Neural crest cell (in vitro differentiated cells): ENCODE measurements around the gene NHP2. TPM values are rescaled to one million over a fixed set of nuclear protein-coding genes. Genes with fewer than 3 reads are reported as not detected.

Experiments
- DNase-seq: peaks from one replicate; pipeline ENCODE4 v3.0.0; 2021; ENCODE audit warnings: low read depth, mixed read lengths, low spot score
- H3K27ac Mint-ChIP-seq: one replicate; pipeline ENCODE4 v1.8.0; 2021; ENCODE audit warnings: mild to moderate bottlenecking, mixed read lengths; ENCODE audit not compliant: unreplicated experiment
- H3K27me3 Mint-ChIP-seq: 2 replicates; pipeline ENCODE4 v1.8.0; 2021; ENCODE audit warnings: low read depth, mild to moderate bottlenecking, mixed read lengths
- H3K36me3 Mint-ChIP-seq: 2 replicates; pipeline ENCODE4 v1.8.0; 2021; ENCODE audit warnings: low read depth, mild to moderate bottlenecking, mixed read lengths
- H3K4me1 Mint-ChIP-seq: 2 replicates; pipeline ENCODE4 v1.8.0; 2021; ENCODE audit warnings: mixed read lengths
- H3K4me3 Mint-ChIP-seq: one replicate; pipeline ENCODE4 v1.8.0; 2021; ENCODE audit warnings: mild to moderate bottlenecking, mixed read lengths
- H3K9me3 Mint-ChIP-seq: 2 replicates; pipeline ENCODE4 v1.8.0; 2021; ENCODE audit warnings: mixed read lengths
- total RNA-seq: library from RNA; stranded (reverse); gene quantifications from 2 replicates; pipeline ENCODE4 v1.2.1, GENCODE V29; 2021
- TF ChIP-seq, protein P1 (sequence below): fragments of 200-600 bp; sonication (generic); conservative IDR thresholded peaks from 2 replicates; pipeline ENCODE4 v1.5.0; 2021; ENCODE audit warnings: antibody characterized with exemption, mild to moderate bottlenecking

The NHP2 gene
- total RNA-seq, 1 donor from 2014 or later: 169 TPM

DNA sequence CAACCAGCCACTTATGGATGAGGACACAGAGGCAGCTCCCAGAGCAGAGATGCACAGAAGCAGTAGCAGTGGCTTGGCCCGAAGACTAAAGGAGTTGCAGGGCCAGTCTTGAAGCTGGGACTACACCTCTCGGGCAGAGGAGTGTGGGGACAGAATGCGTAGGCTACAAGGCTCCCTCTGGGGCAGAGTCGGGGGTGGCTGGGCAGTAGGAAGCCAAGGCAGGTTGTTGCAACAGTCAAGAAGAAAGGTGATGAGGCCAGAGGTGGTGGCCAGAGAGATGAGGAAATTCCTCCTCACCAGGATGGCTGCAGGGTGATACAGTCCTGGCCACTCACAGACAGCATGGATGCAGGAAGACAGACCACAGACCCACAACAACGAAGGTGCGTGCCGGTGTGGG, 45.2 kb downstream of the NHP2 start:
- Mint-ChIP-seq H3K36me3 (no peaks in the 10 kb centered on the region), H3K4me3 (peak overlapping the region; percentile 25), H3K4me1 (peaks cover 12% of the 10 kb centered on the region), H3K27ac (peak overlapping the region; percentile 76), H3K27me3 (peaks cover 28% of the 10 kb centered on the region), H3K9me3 (no peaks in the 10 kb centered on the region)
- TF ChIP-seq, protein P1, sequence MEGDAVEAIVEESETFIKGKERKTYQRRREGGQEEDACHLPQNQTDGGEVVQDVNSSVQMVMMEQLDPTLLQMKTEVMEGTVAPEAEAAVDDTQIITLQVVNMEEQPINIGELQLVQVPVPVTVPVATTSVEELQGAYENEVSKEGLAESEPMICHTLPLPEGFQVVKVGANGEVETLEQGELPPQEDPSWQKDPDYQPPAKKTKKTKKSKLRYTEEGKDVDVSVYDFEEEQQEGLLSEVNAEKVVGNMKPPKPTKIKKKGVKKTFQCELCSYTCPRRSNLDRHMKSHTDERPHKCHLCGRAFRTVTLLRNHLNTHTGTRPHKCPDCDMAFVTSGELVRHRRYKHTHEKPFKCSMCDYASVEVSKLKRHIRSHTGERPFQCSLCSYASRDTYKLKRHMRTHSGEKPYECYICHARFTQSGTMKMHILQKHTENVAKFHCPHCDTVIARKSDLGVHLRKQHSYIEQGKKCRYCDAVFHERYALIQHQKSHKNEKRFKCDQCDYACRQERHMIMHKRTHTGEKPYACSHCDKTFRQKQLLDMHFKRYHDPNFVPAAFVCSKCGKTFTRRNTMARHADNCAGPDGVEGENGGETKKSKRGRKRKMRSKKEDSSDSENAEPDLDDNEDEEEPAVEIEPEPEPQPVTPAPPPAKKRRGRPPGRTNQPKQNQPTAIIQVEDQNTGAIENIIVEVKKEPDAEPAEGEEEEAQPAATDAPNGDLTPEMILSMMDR: no peak
- no peak for DNase-seq

DNA sequence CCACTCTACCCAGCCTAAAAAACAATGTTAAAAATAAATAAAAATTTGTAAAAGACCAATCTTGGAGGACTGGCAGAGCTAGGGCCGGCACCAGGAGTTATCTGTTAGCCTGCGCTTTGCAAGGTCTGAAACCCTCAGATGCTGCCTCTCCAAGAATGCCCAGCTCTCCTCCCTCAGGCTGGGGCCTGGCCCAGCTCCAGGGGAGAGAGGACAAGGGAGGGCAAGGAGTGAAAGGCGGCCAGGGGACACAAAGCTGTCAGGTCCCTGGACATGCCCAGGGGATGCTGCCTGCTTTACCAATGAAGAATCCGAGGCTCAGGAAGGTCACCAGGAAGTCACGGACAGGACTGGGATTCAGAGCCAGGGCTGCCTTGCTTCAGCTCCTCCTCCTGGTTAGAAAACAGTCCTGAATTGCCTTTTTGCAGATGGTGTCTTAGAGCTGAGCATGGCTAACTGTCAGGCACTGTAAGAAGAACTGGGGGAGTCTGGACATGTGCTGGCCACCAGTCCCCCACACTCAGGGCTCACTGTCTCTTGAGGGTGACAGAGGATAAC, 45.9 kb downstream of the NHP2 start:
- H3K27ac Mint-ChIP-seq: peak overlapping the region; percentile 16

DNA sequence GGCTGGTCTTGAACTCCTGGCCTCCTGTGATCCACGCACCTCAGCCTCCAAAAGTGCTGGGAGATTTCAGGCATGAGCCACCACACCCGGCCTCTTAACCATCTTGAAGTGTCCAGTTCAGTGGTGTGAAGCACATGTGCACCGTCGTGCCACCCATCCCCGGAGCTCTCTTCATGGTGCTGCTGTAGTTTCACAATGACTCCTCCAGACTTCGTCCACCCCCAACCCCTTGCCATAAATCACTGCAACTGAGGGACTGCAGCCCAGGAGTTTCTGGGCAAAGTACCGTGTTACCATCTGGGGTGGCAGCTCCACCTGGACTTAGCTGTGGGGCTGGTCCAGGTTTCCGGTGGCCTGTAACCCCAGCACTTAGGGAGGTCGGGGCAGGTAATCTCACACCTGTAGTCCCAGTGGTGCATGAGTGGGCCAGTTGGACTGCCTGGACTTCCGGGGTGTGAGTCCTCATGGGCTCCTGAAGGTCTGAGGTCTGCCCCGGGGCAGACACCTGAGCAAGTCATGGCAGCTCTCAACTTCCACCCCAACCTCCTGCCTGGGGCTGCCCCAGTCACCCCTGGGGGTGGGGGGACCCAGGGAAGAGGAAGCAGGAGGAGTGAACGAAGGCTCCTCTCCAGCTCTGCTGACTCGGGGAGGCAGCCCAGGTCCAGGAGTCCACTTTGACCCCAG, 47.0 kb downstream of the NHP2 start:
- no peak for DNase-seq
- Mint-ChIP-seq H3K9me3 (no peaks in the 10 kb centered on the region), H3K36me3 (no peaks in the 10 kb centered on the region), H3K27ac (no peak overlapping the region), H3K27me3 (peaks cover 14% of the 10 kb centered on the region), H3K4me3 (no peak overlapping the region), H3K4me1 (peaks cover 8% of the 10 kb centered on the region)
- TF ChIP-seq, protein P1: no peak

More for the DNA sequence above, 45.9 kb downstream of the NHP2 start:
- peaks cover 26% of the 10 kb centered on the region for H3K27me3 Mint-ChIP-seq
- TF ChIP-seq, protein P1: no peak
- peak overlapping the region; percentile 25 for H3K4me3 Mint-ChIP-seq
- no peak for DNase-seq
- H3K4me1 Mint-ChIP-seq: peaks cover 10% of the 10 kb centered on the region
- H3K9me3 Mint-ChIP-seq: no peaks in the 10 kb centered on the region
- no peaks in the 10 kb centered on the region for H3K36me3 Mint-ChIP-seq

DNA sequence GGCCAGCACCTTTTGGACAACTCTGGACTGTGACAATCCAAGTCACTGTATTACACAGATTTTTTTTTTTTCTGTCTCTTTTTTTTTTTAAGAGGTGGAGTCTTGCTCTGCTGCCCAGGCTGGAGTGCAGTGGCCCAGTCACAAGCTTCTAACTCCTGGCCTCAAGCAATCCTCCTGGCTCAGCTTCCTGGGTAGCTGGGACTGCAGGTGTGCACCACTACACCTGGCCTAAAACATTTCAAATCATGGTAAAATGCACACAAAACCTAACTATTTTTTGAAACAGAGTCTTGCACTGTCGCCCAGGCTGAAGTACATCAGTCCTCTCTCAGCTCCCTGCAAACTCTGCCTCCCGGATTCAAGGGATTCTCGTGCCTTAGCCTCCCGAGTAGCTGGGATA, 47.6 kb downstream of the NHP2 start:
- no peak overlapping the region for H3K4me3 Mint-ChIP-seq
- TF ChIP-seq, protein P1: no peak
- H3K27ac Mint-ChIP-seq: no peak overlapping the region
- peaks cover 13% of the 10 kb centered on the region for H3K27me3 Mint-ChIP-seq
- H3K9me3 Mint-ChIP-seq: no peaks in the 10 kb centered on the region
- peaks cover 8% of the 10 kb centered on the region for H3K4me1 Mint-ChIP-seq
- no peak for DNase-seq
- H3K36me3 Mint-ChIP-seq: no peaks in the 10 kb centered on the region

DNA sequence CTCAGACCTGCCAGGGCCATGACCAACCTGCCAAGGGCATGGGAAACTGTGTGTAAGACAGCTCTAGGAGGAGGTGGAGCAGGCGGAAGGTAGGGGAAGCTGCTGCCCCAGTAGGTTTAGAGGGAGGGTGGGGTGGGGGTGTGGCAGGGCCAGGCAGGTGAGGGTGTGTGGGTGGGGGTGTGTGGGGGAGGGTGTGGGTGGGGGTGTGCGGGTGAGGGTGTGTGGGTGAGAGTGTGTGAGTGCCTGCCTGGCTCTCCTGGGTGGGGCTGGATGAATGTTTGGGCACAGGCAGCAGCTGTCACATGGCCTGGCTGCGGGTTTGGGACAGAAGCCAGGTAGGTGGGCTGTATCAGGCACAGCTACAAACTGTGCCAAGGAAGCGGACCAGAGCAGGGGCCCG, 49.2 kb downstream of the NHP2 start:
- no peak for DNase-seq
- Mint-ChIP-seq H3K4me1 (peaks cover 8% of the 10 kb centered on the region), H3K4me3 (no peak overlapping the region), H3K27ac (peak overlapping the region; percentile 84), H3K9me3 (no peaks in the 10 kb centered on the region), H3K36me3 (no peaks in the 10 kb centered on the region), H3K27me3 (peaks cover 5% of the 10 kb centered on the region)
- TF ChIP-seq, protein P1: no peak
